B cell (primary cell): ENCODE results near the gene UNC13A. TPM values are rescaled to one million over a fixed set of nuclear protein-coding genes. Genes with fewer than 3 reads are reported as not detected.

Source experiments
- ATAC-seq: fragments of 200-7000 bp; cut with Tn5 transposase; one replicate; pipeline ENCODE4 v1.10.0; 2021; ENCODE audit warnings: low read depth, mild to moderate bottlenecking, moderate number of reproducible peaks, moderate library complexity
- CTCF ChIA-PET: fragments of 350-600 bp; sonication (Branson Sonifier 250); formaldehyde crosslinking; loops from one replicate; lab custom pipeline; 2021; ENCODE audit warnings: antibody characterized with exemption, inconsistent platforms; lab: Charles Lee
- POLR2A ChIA-PET: fragments of 350-600 bp; sonication (Branson Sonifier 250); formaldehyde crosslinking; loops from one replicate; lab custom pipeline; 2021; ENCODE audit warnings: antibody characterized with exemption; lab: Charles Lee
- DNase-seq: peaks from one replicate; pipeline ENCODE4 v3.0.0; 2013
- H2AFZ ChIP-seq: 2 replicates; pipeline ENCODE4 v1.6.1; 2012; ENCODE audit warnings: mild to moderate bottlenecking, low read depth, low read length; ENCODE audit not compliant: insufficient read depth, poor library complexity, severe bottlenecking
- H3K27ac ChIP-seq, 2 donors: 1 replicate in 1 of 2; 2 replicates in 1 of 2; pipeline ENCODE4 v1.5.1; 2012 to 2013; ENCODE audit warnings: low read length in 2 of 2, mild to moderate bottlenecking in 2 of 2, moderate library complexity in 1 of 2
- H3K27me3 ChIP-seq, 4 experiments: fragments of 200-600 bp in 1 of 4; sonication (generic) in 1 of 4; replicated peaks in 1 of 4; 1 replicate in 2 of 4; 2 replicates in 2 of 4; pipeline versions ENCODE4 v1.6.1 to v1.7.0; 2013 to 2016; ENCODE audit warnings: low read length in 3 of 4, mild to moderate bottlenecking in 2 of 4, mixed read lengths in 1 of 4, moderate library complexity in 1 of 4; ENCODE audit not compliant: insufficient read depth in 4 of 4, control insufficient read depth in 3 of 4; ENCODE audit errors: control extremely low read depth in 1 of 4
- H3K36me3 ChIP-seq, 2 experiments: replicated peaks in 1 of 2; 1 replicate in 1 of 2; 2 replicates in 1 of 2; pipeline versions ENCODE4 v1.6.1 to v1.7.1; 2013; ENCODE audit warnings: low read length in 1 of 2; ENCODE audit not compliant: insufficient read depth in 2 of 2, control insufficient read depth in 1 of 2; ENCODE audit errors: control extremely low read depth in 1 of 2, extremely low read depth in 1 of 2
- H3K4me1 ChIP-seq, 2 donors: fragments of 200-600 bp in 1 of 2; sonication (generic) in 1 of 2; 1 replicate in 1 of 2; 2 replicates in 1 of 2; pipeline versions ENCODE4 v1.5.1 to v1.6.1; 2013 to 2017; ENCODE audit warnings: low read length in 2 of 2; ENCODE audit not compliant: control insufficient read depth in 2 of 2, insufficient read depth in 2 of 2
- H3K4me2 ChIP-seq: replicated peaks from 2 replicates; pipeline ENCODE3; 2012; ENCODE audit warnings: mild to moderate bottlenecking, low read depth, low read length; ENCODE audit not compliant: poor library complexity, severe bottlenecking
- H3K4me3 ChIP-seq, 5 experiments: fragments of 200-600 bp in 1 of 5; sonication (generic) in 1 of 5; 1 replicate in 3 of 5; 2 replicates in 2 of 5; pipeline versions ENCODE4 v1.5.1 to v1.7.0; 2011 to 2016; ENCODE audit warnings: low read length in 4 of 5, mild to moderate bottlenecking in 4 of 5, low read depth in 2 of 5, control low read depth in 1 of 5, moderate library complexity in 1 of 5; ENCODE audit not compliant: insufficient read depth in 1 of 5; ENCODE audit errors: control extremely low read depth in 1 of 5, extremely low read depth in 1 of 5
- H3K79me2 ChIP-seq: fragments of 200-600 bp; sonication (generic); one replicate; pipeline ENCODE4 v1.6.0; 2016; ENCODE audit warnings: low read length; ENCODE audit not compliant: control insufficient read depth, insufficient read depth
- H3K9ac ChIP-seq: fragments of 200-600 bp; sonication (generic); 2 replicates; pipeline ENCODE4 v1.6.1; 2017; ENCODE audit warnings: mild to moderate bottlenecking, low read length, moderate library complexity
- H3K9me3 ChIP-seq, 3 donors: one replicate each; pipeline versions ENCODE4 v1.6.1 to v1.7.1; 2013; ENCODE audit warnings: low read length in 2 of 3; ENCODE audit not compliant: control insufficient read depth in 2 of 3, insufficient read depth in 1 of 3; ENCODE audit errors: control extremely low read depth in 1 of 3
- H4K20me1 ChIP-seq: 2 replicates; pipeline ENCODE4 v1.6.0; 2012; ENCODE audit warnings: mild to moderate bottlenecking, low read length; ENCODE audit not compliant: insufficient read depth, control insufficient read depth, poor library complexity, severe bottlenecking
- H3K27ac Mint-ChIP-seq: one replicate; pipeline ENCODE4 v1.8.0; 2021; ENCODE audit warnings: mixed read lengths
- H3K27me3 Mint-ChIP-seq: one replicate; pipeline ENCODE4 v1.8.0; 2021; ENCODE audit warnings: mixed read lengths
- H3K4me1 Mint-ChIP-seq: one replicate; pipeline ENCODE4 v1.8.0; 2021; ENCODE audit warnings: mixed read lengths
- H3K4me3 Mint-ChIP-seq: one replicate; pipeline ENCODE4 v1.8.0; 2021; ENCODE audit warnings: mixed read lengths
- H3K9me3 Mint-ChIP-seq: one replicate; pipeline ENCODE4 v1.8.0; 2022; ENCODE audit warnings: mixed read lengths; ENCODE audit not compliant: insufficient read depth
- CTCF ChIP-seq: fragments of 200-600 bp; IDR thresholded peaks from one replicate; pipeline ENCODE4 v1.8.0; 2022; ENCODE audit warnings: antibody characterized with exemption, mild to moderate bottlenecking
- EZH2 ChIP-seq: IDR thresholded peaks from 2 replicates; pipeline ENCODE4 v1.6.1; 2012; ENCODE audit warnings: borderline replicate concordance, low read depth, mild to moderate bottlenecking, moderate library complexity, low read length; ENCODE audit not compliant: insufficient read depth, poor library complexity, severe bottlenecking
- WGBS: methylation state at CpG from one replicate; pipeline ENCODE4 v1.1.5; 2013; ENCODE audit warnings: missing lambda C conversion rate; ENCODE audit not compliant: insufficient coverage; 5-methylcytosine and 5-hydroxymethylcytosine counted together
- intact Hi-C: fragments of 100-400 bp; cut with micrococcal nuclease; formaldehyde crosslinking; loops from one replicate; pipeline ENCODE4 v1.10.0; 2022
- polyA plus RNA-seq: library from polyadenylated mRNA; depleted of rRNA; stranded (reverse); fragments of >200 nt; gene quantifications from 2 replicates; pipeline ENCODE4 v1.2.3, GENCODE V29; 2012
- total RNA-seq, 2 donors: library from RNA; stranded (reverse); fragments of 120-200 nt in 1 of 2; gene quantifications; 1 replicate in 1 of 2; 2 replicates in 1 of 2; pipeline versions ENCODE4 v1.2.3 to v1.2.4, GENCODE V29; 2013 to 2022

The UNC13A gene
- total and polyA plus RNA-seq, 2 donors (not counting 1 experiment from before 2014, with no cell fraction given), result 0.10 TPM; not detected in 1

GRCh38 chr19:17671906-17672305 is 16.2 kb downstream of the UNC13A start:
- Histone ChIP-seq H3K79me2 (no peaks in the 10 kb centered on the region), H3K4me1 (no peaks in the 10 kb centered on the region), H3K9ac (no peak overlapping the region), H3K4me2 (no peak overlapping the region), H3K4me3 (no peak overlapping the region), H3K27me3 (peaks cover 0 to 4% (median 0%) of the 10 kb centered on the region in 4 experiments), H4K20me1 (no peaks in the 10 kb centered on the region), H3K36me3 (no peaks in the 10 kb centered on the region), H3K9me3 (peaks cover 0 to 8% (median 4%) of the 10 kb centered on the region in 3 donors), H2AFZ (no peak overlapping the region), H3K27ac (no peak overlapping the region)
- peaks cover 7% of the 10 kb centered on the region for H3K27me3 Mint-ChIP-seq
- intact Hi-C loops, result no loop called here
- ATAC-seq, result no peak
- H3K27ac Mint-ChIP-seq, result no peak overlapping the region
- POLR2A ChIA-PET, result no interaction called here
- no peak for TF ChIP-seq CTCF
- TF ChIP-seq EZH2, result no peak
- no peak overlapping the region for H3K4me3 Mint-ChIP-seq
- WGBS, result no CpG with 5 or more reads among the region's 2 CpGs
- no peaks in the 10 kb centered on the region for H3K9me3 Mint-ChIP-seq
- H3K4me1 Mint-ChIP-seq, result no peaks in the 10 kb centered on the region
- CTCF ChIA-PET, result no interaction called here
- no peak for DNase-seq

- ATAC-seq, result no peak
- Mint-ChIP-seq H3K9me3 (peaks cover 4% of the 10 kb centered on the region), H3K27ac (no peak overlapping the region), H3K4me1 (no peaks in the 10 kb centered on the region), H3K4me3 (no peak overlapping the region), H3K27me3 (peaks cover 11% of the 10 kb centered on the region)
- no peak for DNase-seq
- POLR2A ChIA-PET, result no interaction called here
- CTCF ChIA-PET, result no interaction called here
- Histone ChIP-seq H3K4me3 (no peak overlapping the region), H3K36me3 (no peaks in the 10 kb centered on the region), H4K20me1 (no peaks in the 10 kb centered on the region), H3K9me3 (peaks cover 0 to 31% (median 17%) of the 10 kb centered on the region in 3 donors), H3K9ac (no peak overlapping the region), H3K4me2 (no peak overlapping the region), H3K27me3 (peaks cover 0 to 15% (median 0%) of the 10 kb centered on the region in 4 experiments), H2AFZ (no peak overlapping the region), H3K79me2 (no peaks in the 10 kb centered on the region), H3K4me1 (no peaks in the 10 kb centered on the region), H3K27ac (no peak overlapping the region)
- TF ChIP-seq CTCF, result no peak
- no peak for TF ChIP-seq EZH2
- WGBS, result 91% methylated on average over 8 of the region's 9 CpGs
- intact Hi-C loops, result no loop called here
Observed at GRCh38 chr19:17669419-17669818, 18.7 kb downstream of the UNC13A start.
